A673 (cell line): ENCODE results near the gene RBM19.

Experiments
- CTCF ChIP-seq: fragments of 300-800, 200-600 bp; sonication (generic); conservative IDR thresholded peaks from 2 replicates; pipeline ENCODE4 v1.5.1; 2017; ENCODE audit warnings: low read depth, mild to moderate bottlenecking, antibody characterized with exemption, low read length, moderate library complexity, mixed read lengths
- EZH2 ChIP-seq: fragments of 200-600 bp; sonication (generic); IDR thresholded peaks from 2 replicates; pipeline ENCODE4 v1.6.1; 2017; ENCODE audit warnings: borderline replicate concordance, low read depth, mild to moderate bottlenecking, mixed read lengths, antibody characterized with exemption, low read length; ENCODE audit not compliant: poor library complexity, severe bottlenecking

GRCh38 chr12:113879658-113880057 is 86.5 kb downstream of the RBM19 start:
- no peak for TF ChIP-seq CTCF
- no peak for TF ChIP-seq EZH2
